Measurements from ENCODE around the gene GTPBP1. TPM values are rescaled to one million over a fixed set of nuclear protein-coding genes. Genes with fewer than 3 reads are reported as not detected.

Gene GTPBP1
- polyA plus RNA-seq, 2 donors = 12.5 to 19.4 TPM

GRCh38 chr22:38775656-38776055, 69.9 kb downstream of the GTPBP1 start:
- WGBS, 2 donors = 74 to 77% methylated on average over 13 of the region's 13 CpGs
- Histone ChIP-seq H3K27me3 (ENCODE audit: control insufficient read depth in 1 of 2, insufficient read depth in 2 of 2, low read length in 2 of 2) (no peaks in the 10 kb centered on the region), H3K9me3 (ENCODE audit: control insufficient read depth in 2 of 2, insufficient read depth in 1 of 2, low read depth in 1 of 2, low read length in 1 of 2) (no peaks in the 10 kb centered on the region), H3K36me3 (ENCODE audit: control insufficient read depth in 2 of 2, insufficient read depth in 2 of 2, low read length in 1 of 2) (peaks cover 3 to 22% of the 10 kb centered on the region in 2 donors), H3K27ac (ENCODE audit: low read depth in 2 of 2, low read length in 1 of 2) (no peak overlapping the region), H3K4me1 (ENCODE audit: control insufficient read depth in 2 of 2, insufficient read depth in 2 of 2, low read length in 1 of 2) (peaks cover 5 to 7% of the 10 kb centered on the region in 2 donors), H3K4me3 (ENCODE audit: low read depth in 1 of 2, low read length in 2 of 2) (no peak overlapping the region)

GRCh38 chr22:38776086-38776485, 70.3 kb downstream of the GTPBP1 start:
- no peak overlapping the region for H3K27ac ChIP-seq (ENCODE audit: low read depth in 2 of 2, low read length in 1 of 2)
- 62 to 67% methylated on average over 6 of the region's 6 CpGs for WGBS, 2 donors

GRCh38 chr22:38777087-38777671, 71.4 kb downstream of the GTPBP1 start:
- H3K4me3 ChIP-seq (ENCODE audit: low read depth in 1 of 2, low read length in 2 of 2) = no peak overlapping the region
- 92% methylated on average over 27 of the region's 27 CpGs for WGBS, 2 donors
- H3K27me3 ChIP-seq (ENCODE audit: control insufficient read depth in 1 of 2, insufficient read depth in 2 of 2, low read length in 2 of 2) = no peaks in the 10 kb centered on the region

More at GRCh38 chr22:38776086-38776485, 70.3 kb downstream of the GTPBP1 start:
- Histone ChIP-seq H3K4me1 (ENCODE audit: control insufficient read depth in 2 of 2, insufficient read depth in 2 of 2, low read length in 1 of 2) (peaks cover 5 to 7% of the 10 kb centered on the region in 2 donors), H3K4me3 (ENCODE audit: low read depth in 1 of 2, low read length in 2 of 2) (no peak overlapping the region), H3K9me3 (ENCODE audit: control insufficient read depth in 2 of 2, insufficient read depth in 1 of 2, low read depth in 1 of 2, low read length in 1 of 2) (no peaks in the 10 kb centered on the region), H3K27me3 (ENCODE audit: control insufficient read depth in 1 of 2, insufficient read depth in 2 of 2, low read length in 2 of 2) (no peaks in the 10 kb centered on the region), H3K36me3 (ENCODE audit: control insufficient read depth in 2 of 2, insufficient read depth in 2 of 2, low read length in 1 of 2) (peaks cover 3 to 22% of the 10 kb centered on the region in 2 donors)

GRCh38 chr22:38781033-38781432, 75.3 kb downstream of the GTPBP1 start:
- WGBS, 2 donors = 78 to 82% methylated on average over 12 to 13 of the region's 13 CpGs
- Histone ChIP-seq H3K4me1 (ENCODE audit: control insufficient read depth in 2 of 2, insufficient read depth in 2 of 2, low read length in 1 of 2) (no peaks in the 10 kb centered on the region), H3K4me3 (ENCODE audit: low read depth in 1 of 2, low read length in 2 of 2) (no peak overlapping the region), H3K27me3 (ENCODE audit: control insufficient read depth in 1 of 2, insufficient read depth in 2 of 2, low read length in 2 of 2) (no peaks in the 10 kb centered on the region), H3K27ac (ENCODE audit: low read depth in 2 of 2, low read length in 1 of 2) (no peak overlapping the region), H3K9me3 (ENCODE audit: control insufficient read depth in 2 of 2, insufficient read depth in 1 of 2, low read depth in 1 of 2, low read length in 1 of 2) (no peaks in the 10 kb centered on the region), H3K36me3 (ENCODE audit: control insufficient read depth in 2 of 2, insufficient read depth in 2 of 2, low read length in 1 of 2) (peaks cover 3 to 22% of the 10 kb centered on the region in 2 donors)

More at GRCh38 chr22:38777087-38777671, 71.4 kb downstream of the GTPBP1 start:
- Histone ChIP-seq H3K4me1 (ENCODE audit: control insufficient read depth in 2 of 2, insufficient read depth in 2 of 2, low read length in 1 of 2) (peaks cover 5 to 7% of the 10 kb centered on the region in 2 donors), H3K27ac (ENCODE audit: low read depth in 2 of 2, low read length in 1 of 2) (no peak overlapping the region), H3K9me3 (ENCODE audit: control insufficient read depth in 2 of 2, insufficient read depth in 1 of 2, low read depth in 1 of 2, low read length in 1 of 2) (no peaks in the 10 kb centered on the region), H3K36me3 (ENCODE audit: control insufficient read depth in 2 of 2, insufficient read depth in 2 of 2, low read length in 1 of 2) (peaks cover 3 to 22% of the 10 kb centered on the region in 2 donors)

GRCh38 chr22:38782402-38783094, 76.8 kb downstream of the GTPBP1 start:
- Histone ChIP-seq H3K27me3 (ENCODE audit: control insufficient read depth in 1 of 2, insufficient read depth in 2 of 2, low read length in 2 of 2) (no peaks in the 10 kb centered on the region), H3K4me1 (ENCODE audit: control insufficient read depth in 2 of 2, insufficient read depth in 2 of 2, low read length in 1 of 2) (no peaks in the 10 kb centered on the region), H3K4me3 (ENCODE audit: low read depth in 1 of 2, low read length in 2 of 2) (no peak overlapping the region), H3K36me3 (ENCODE audit: control insufficient read depth in 2 of 2, insufficient read depth in 2 of 2, low read length in 1 of 2) (peaks cover 3 to 19% of the 10 kb centered on the region in 2 donors), H3K27ac (ENCODE audit: low read depth in 2 of 2, low read length in 1 of 2) (no peak overlapping the region), H3K9me3 (ENCODE audit: control insufficient read depth in 2 of 2, insufficient read depth in 1 of 2, low read depth in 1 of 2, low read length in 1 of 2) (no peaks in the 10 kb centered on the region)
- 59 to 65% methylated on average over 13 of the region's 13 CpGs for WGBS, 2 donors

Other genes starting within 250 kb of the GTPBP1 start
- 1 to 10 TPM; 1.0 to 1.3 TPM for gene KDELR3, start 237.8 kb upstream of the GTPBP1 start, polyA plus RNA-seq
- 100 to 1,000 TPM in 1 of 2 donors, 10 to 100 TPM in 1; 95.5 to 143 TPM for gene DDX17, start 199.6 kb upstream of the GTPBP1 start, polyA plus RNA-seq
- 1 to 10 TPM in 1 of 2 donors, under 1 TPM in 1; 0.51 to 1.3 TPM for gene DMC1, start 135.8 kb upstream of the GTPBP1 start, polyA plus RNA-seq
- gene FAM227A, start 49.6 kb upstream of the GTPBP1 start, polyA plus RNA-seq = under 1 TPM; 0.06 to 0.86 TPM
- 10 to 100 TPM; 24.1 to 28.9 TPM for gene CBY1, start 49.3 kb upstream of the GTPBP1 start, polyA plus RNA-seq
- 10 to 100 TPM; 14.4 to 41.1 TPM for gene TOMM22, start 24.0 kb upstream of the GTPBP1 start, polyA plus RNA-seq
- 10 to 100 TPM in 1 of 2 donors, 1 to 10 TPM in 1; 9.2 to 16.5 TPM for gene JOSD1, start 5.0 kb upstream of the GTPBP1 start, polyA plus RNA-seq
- 10 to 100 TPM; 61.7 to 70.1 TPM for gene SUN2, start 50.1 kb downstream of the GTPBP1 start, polyA plus RNA-seq
- gene DNAL4, start 88.2 kb downstream of the GTPBP1 start, polyA plus RNA-seq = 10 to 100 TPM in 1 of 2 donors, 1 to 10 TPM in 1; 8.5 to 12.7 TPM
- under 1 TPM; 0.28 to 0.73 TPM for gene NPTXR, start 138.1 kb downstream of the GTPBP1 start, polyA plus RNA-seq
- gene CBX6, start 166.3 kb downstream of the GTPBP1 start, polyA plus RNA-seq = 1 to 10 TPM; 6.4 to 8.5 TPM